ENCODE results near the gene DPY19L2. TPM values are rescaled to one million over a fixed set of nuclear protein-coding genes. Genes with fewer than 3 reads are reported as not detected.

DPY19L2 gene
- total RNA-seq, 1 donor from 2014 or later, result 9.6 TPM

DNA sequence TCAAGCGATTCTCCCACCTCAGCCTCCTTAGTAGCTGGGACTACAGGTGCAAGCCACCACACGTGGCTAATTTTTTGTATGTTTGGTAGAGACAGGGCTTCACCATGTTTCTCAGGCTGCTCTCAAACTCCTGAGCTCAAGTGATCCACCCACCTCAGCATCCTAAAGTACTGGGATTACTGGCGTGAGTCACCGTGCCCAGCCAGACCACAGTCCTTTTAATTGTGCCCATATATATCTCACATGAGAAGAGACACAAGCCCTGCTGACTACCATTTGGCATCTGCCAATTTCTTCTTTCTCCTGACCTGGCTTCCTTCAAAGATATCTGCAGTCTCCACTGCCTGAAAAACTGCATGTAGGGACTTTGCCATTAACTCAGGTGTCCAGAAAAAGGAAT is 142.5 kb downstream of the DPY19L2 start:
- no peak for DNase-seq (ENCODE audit: extremely low spot score in 2 of 2)
- H3K36me3 ChIP-seq, result no peaks in the 10 kb centered on the region
- H3K4me1 ChIP-seq, result no peaks in the 10 kb centered on the region
- TF ChIP-seq, protein P1, sequence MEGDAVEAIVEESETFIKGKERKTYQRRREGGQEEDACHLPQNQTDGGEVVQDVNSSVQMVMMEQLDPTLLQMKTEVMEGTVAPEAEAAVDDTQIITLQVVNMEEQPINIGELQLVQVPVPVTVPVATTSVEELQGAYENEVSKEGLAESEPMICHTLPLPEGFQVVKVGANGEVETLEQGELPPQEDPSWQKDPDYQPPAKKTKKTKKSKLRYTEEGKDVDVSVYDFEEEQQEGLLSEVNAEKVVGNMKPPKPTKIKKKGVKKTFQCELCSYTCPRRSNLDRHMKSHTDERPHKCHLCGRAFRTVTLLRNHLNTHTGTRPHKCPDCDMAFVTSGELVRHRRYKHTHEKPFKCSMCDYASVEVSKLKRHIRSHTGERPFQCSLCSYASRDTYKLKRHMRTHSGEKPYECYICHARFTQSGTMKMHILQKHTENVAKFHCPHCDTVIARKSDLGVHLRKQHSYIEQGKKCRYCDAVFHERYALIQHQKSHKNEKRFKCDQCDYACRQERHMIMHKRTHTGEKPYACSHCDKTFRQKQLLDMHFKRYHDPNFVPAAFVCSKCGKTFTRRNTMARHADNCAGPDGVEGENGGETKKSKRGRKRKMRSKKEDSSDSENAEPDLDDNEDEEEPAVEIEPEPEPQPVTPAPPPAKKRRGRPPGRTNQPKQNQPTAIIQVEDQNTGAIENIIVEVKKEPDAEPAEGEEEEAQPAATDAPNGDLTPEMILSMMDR (IDR thresholded peaks at IDR 0.05), result no peak
- TF ChIP-seq POLR2A (IDR thresholded peaks at IDR 0.05) (no peak), POLR2AphosphoS5 (IDR thresholded peaks at IDR 0.05; ENCODE audit: insufficient read depth in 1 of 2, low read depth in 1 of 2) (no peak)
- H3K27me3 ChIP-seq, result no peaks in the 10 kb centered on the region
- H3K9me3 ChIP-seq, result no peaks in the 10 kb centered on the region
- intact Hi-C loops (cut with DNase I), result no loop called here
- H3K4me3 ChIP-seq, result no peak overlapping the region
- no peak overlapping the region for H3K27ac ChIP-seq

DNA sequence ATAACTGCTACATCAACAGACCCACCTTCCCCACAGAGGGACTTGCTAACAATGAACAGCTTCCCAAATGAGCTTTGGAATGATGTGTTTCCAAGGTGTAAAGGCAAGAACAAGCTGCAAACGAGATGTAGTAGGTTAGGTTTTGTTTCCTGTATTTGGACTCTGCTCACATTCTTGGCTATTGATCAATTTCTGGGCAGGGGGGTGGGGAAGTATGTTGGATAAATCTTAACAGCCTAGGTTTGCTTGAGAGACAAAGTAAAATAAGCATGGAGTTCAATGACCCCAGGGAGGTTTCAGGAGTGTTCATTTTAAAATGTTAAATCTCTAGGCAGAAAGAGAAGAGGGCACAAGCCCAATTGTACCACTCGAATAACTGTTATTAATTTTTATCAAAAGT is 146.6 kb downstream of the DPY19L2 start:
- no peak for TF ChIP-seq POLR2A (IDR thresholded peaks at IDR 0.05)
- TF ChIP-seq, protein P1 (IDR thresholded peaks at IDR 0.05), result no peak
- TF ChIP-seq POLR2AphosphoS5 (IDR thresholded peaks at IDR 0.05; ENCODE audit: insufficient read depth in 1 of 2, low read depth in 1 of 2), result no peak
- intact Hi-C loops (cut with DNase I), result no loop called here
- H3K4me3 ChIP-seq, result no peak overlapping the region
- no peak for DNase-seq (ENCODE audit: extremely low spot score in 2 of 2)
- H3K27ac ChIP-seq, result no peak overlapping the region
- H3K36me3 ChIP-seq, result no peaks in the 10 kb centered on the region
- H3K4me1 ChIP-seq, result no peaks in the 10 kb centered on the region
- H3K27me3 ChIP-seq, result no peaks in the 10 kb centered on the region
- no peaks in the 10 kb centered on the region for H3K9me3 ChIP-seq

Other genes with a start within 250 kb of the DPY19L2 start
- gene RXYLT1, start 111.4 kb upstream of the DPY19L2 start, total RNA-seq, result 10.1 TPM
- gene SRGAP1, start 176.2 kb upstream of the DPY19L2 start, total RNA-seq, result 7.4 TPM

Data from vagina (tissue), 2 donors.